IMR-90 (cell line): ENCODE data around the gene BICD1. TPM values are rescaled to one million over a fixed set of nuclear protein-coding genes. Genes with fewer than 3 reads are reported as not detected.

ENCODE experiments used
- polyA plus RNA-seq, 3 experiments: library from polyadenylated mRNA; depleted of rRNA; stranded (reverse); fragments of >200 nt; gene quantifications; 2 replicates each; pipeline ENCODE4 v1.2.3, GENCODE V29; 2012; ENCODE audit warnings: low replicate concordance in 1 of 3
- total RNA-seq: library from RNA; depleted of rRNA; stranded (reverse); fragments of >200 nt; gene quantifications from 2 replicates; pipeline ENCODE4 v1.2.3, GENCODE V29; 2012
- TF ChIP-seq, protein P1 (sequence below): fragments of 150-350 bp; IDR thresholded peaks from 2 replicates; pipeline ENCODE4 v1.6.1; 2017; ENCODE audit warnings: mild to moderate bottlenecking, antibody characterized with exemption, low read length, low read depth
- TF ChIP-seq, protein P2 (sequence below): conservative IDR thresholded peaks from 2 replicates; pipeline ENCODE4 v1.5.1; 2012; ENCODE audit warnings: mild to moderate bottlenecking, low read depth, low read length, improper control_type of control experiment

Gene BICD1
- total and polyA plus RNA-seq, 2 of the 4 experiments (the other 2 are of a cell fraction): 17.2 to 21.8 TPM

DNA sequence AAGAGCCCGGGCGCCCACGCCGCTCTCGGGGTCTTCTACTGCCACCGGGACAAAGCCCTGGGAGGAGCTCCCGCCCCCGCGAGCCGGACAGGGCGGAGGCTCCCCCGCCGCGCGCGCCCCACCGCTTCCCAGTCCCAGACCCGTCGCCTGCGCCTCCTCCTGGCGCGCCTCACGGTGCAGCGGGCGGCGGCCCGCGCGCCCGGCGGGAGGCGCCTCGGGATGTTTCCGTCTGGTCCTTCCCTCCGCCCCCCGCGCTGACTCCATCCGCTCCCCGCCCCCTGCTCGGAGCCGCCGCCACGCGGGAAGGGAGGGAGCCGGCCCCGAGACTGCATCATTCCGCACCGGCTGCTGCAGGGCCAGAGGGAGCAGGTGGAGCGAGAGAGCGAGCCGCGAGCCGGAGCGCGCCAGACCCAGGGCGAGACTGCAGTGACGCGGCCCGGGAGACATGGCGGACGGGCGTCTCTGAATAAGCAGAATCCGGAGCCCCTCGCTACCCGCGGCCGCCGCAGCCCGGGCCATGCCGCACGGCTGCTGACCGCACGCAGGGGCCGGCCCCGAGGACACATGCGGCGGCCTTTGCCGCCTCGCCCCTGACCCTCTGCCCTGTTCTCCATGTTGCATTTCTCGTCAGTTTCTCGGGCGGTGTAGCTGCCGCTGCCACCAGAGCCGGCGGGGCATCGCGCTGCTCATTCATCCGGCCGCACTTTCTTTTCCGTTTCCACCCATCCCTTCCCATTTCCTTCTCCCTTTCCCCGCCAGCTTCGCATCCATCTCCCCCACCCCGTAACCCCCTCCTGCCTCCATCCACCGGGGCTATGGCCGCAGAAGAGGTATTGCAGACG lies at the start of gene BICD1 (continued):
- TF ChIP-seq, protein P1, sequence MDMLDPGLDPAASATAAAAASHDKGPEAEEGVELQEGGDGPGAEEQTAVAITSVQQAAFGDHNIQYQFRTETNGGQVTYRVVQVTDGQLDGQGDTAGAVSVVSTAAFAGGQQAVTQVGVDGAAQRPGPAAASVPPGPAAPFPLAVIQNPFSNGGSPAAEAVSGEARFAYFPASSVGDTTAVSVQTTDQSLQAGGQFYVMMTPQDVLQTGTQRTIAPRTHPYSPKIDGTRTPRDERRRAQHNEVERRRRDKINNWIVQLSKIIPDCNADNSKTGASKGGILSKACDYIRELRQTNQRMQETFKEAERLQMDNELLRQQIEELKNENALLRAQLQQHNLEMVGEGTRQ: no peak
- TF ChIP-seq, protein P2, sequence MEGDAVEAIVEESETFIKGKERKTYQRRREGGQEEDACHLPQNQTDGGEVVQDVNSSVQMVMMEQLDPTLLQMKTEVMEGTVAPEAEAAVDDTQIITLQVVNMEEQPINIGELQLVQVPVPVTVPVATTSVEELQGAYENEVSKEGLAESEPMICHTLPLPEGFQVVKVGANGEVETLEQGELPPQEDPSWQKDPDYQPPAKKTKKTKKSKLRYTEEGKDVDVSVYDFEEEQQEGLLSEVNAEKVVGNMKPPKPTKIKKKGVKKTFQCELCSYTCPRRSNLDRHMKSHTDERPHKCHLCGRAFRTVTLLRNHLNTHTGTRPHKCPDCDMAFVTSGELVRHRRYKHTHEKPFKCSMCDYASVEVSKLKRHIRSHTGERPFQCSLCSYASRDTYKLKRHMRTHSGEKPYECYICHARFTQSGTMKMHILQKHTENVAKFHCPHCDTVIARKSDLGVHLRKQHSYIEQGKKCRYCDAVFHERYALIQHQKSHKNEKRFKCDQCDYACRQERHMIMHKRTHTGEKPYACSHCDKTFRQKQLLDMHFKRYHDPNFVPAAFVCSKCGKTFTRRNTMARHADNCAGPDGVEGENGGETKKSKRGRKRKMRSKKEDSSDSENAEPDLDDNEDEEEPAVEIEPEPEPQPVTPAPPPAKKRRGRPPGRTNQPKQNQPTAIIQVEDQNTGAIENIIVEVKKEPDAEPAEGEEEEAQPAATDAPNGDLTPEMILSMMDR: peak; percentile 58
